Measurements from ENCODE around the gene IGLL5.

DNA sequence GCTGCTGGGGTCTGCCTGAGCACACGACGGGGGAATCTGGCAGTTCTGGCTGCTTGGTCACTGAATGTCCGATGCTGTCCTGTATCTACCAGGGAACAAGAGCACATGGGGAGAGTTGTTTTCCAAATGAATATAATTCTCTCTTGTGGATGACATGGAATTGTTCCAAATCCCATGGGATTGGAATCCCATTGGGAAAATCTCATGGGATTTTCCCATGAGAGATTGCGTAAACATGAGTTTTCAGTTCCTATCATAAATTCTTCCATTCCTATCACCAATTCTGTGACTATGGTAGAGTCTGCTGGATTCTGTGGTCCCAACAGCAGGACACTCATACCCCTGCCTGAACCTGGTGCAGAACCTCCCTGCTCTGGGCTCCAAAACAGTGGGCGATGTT, 35.6 kb upstream of the IGLL5 start:
- no peak for TF ChIP-seq CTCF (IDR thresholded peaks at IDR 0.05; ENCODE audit: low read depth, low read length)
- TF ChIP-seq EZH2phosphoT487 (IDR thresholded peaks at IDR 0.05; ENCODE audit: low read depth), result no peak
